ENCODE results near the gene NPL. TPM values are rescaled to one million over a fixed set of nuclear protein-coding genes. Genes with fewer than 3 reads are reported as not detected.

Gene NPL
- total RNA-seq, 4 donors from 2014 or later = 6.6 to 18.9 (median 9.7) TPM

DNA sequence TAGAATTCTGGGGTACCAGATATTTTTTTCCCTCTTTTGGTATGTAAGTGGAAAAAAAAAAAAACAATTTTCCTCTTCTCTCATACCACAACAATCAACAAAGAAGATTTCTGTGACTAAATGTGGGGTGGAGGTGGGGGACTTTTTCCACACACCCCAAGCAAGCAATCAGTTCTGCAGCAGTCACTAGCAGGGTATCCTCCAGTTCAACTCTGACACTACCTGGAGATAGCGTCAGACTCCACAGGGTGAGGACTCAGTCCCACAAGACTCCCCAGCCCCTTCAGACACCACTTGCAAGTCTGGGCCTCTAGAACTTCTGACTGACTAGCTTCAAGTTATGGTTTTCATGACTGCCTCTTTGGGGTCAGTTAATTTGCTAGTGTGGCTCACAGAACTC is 55.8 kb downstream of the NPL start:
- TF ChIP-seq, protein P1, sequence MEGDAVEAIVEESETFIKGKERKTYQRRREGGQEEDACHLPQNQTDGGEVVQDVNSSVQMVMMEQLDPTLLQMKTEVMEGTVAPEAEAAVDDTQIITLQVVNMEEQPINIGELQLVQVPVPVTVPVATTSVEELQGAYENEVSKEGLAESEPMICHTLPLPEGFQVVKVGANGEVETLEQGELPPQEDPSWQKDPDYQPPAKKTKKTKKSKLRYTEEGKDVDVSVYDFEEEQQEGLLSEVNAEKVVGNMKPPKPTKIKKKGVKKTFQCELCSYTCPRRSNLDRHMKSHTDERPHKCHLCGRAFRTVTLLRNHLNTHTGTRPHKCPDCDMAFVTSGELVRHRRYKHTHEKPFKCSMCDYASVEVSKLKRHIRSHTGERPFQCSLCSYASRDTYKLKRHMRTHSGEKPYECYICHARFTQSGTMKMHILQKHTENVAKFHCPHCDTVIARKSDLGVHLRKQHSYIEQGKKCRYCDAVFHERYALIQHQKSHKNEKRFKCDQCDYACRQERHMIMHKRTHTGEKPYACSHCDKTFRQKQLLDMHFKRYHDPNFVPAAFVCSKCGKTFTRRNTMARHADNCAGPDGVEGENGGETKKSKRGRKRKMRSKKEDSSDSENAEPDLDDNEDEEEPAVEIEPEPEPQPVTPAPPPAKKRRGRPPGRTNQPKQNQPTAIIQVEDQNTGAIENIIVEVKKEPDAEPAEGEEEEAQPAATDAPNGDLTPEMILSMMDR (IDR thresholded peaks at IDR 0.05) = no peak
- no peak for TF ChIP-seq POLR2A (IDR thresholded peaks at IDR 0.05)
- H3K4me3 ChIP-seq (ENCODE audit: low read depth, poor library complexity, severe bottlenecking) = no peak overlapping the region
- intact Hi-C loops (cut with DNase I; ENCODE audit: low total_unique reads) = no loop called here
- no peak for DNase-seq (ENCODE audit: low spot score in 2 of 2)
- 96 to 100% methylated on average over 1 of the region's 1 CpG for WGBS, 2 donors

DNA sequence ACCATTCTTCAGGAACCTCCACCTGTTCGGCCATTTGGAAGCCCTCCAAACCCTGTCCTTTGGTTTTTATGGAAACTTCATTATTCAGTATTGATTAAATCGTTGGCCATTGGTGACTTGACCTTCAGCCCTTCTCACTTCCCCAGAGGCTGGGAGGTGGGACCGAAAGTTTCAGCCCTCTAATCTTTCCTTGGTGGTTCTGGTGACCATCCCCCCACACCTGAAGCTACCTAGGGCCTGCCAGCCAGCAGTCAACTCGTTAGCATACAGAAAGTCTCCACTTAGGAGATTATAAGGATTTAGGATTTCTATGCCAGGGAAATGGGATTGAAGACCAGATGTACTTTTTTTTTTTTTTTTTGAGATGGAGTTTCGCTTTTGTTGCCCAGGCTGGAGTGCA is 56.3 kb downstream of the NPL start:
- TF ChIP-seq POLR2A (IDR thresholded peaks at IDR 0.05) = no peak
- TF ChIP-seq, protein P1 (IDR thresholded peaks at IDR 0.05) = no peak
- H3K4me3 ChIP-seq (ENCODE audit: low read depth, poor library complexity, severe bottlenecking) = no peak overlapping the region
- 76 to 84% methylated on average over 5 of the region's 5 CpGs for WGBS, 2 donors
- DNase-seq (ENCODE audit: low spot score in 2 of 2) = no peak
- intact Hi-C loops (cut with DNase I; ENCODE audit: low total_unique reads) = no loop called here

DNA sequence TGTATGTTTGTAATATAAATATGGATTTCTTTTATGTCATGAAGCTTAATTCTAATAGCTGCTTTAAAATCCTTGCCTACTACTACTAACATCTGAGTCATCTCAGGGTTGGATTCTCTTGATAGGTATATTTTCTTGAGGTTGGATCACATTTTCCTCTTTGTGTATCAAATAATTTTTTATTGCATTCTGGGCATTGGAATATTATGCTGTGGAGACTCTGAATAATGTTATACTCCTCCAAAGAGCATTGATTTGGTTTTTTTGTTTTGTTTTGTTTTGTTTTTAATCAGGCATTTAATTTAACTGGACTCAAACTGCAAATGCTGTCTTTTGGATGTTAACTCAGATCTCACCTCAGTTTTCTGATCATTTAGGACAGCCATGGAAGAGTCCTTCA is 57.5 kb downstream of the NPL start:
- DNase-seq (ENCODE audit: low spot score in 2 of 2) = no peak
- intact Hi-C loops (cut with DNase I; ENCODE audit: low total_unique reads) = no loop called here
- H3K4me3 ChIP-seq (ENCODE audit: low read depth, poor library complexity, severe bottlenecking) = no peak overlapping the region
- TF ChIP-seq, protein P1 (IDR thresholded peaks at IDR 0.05) = no peak
- TF ChIP-seq POLR2A (IDR thresholded peaks at IDR 0.05) = no peak

DNA sequence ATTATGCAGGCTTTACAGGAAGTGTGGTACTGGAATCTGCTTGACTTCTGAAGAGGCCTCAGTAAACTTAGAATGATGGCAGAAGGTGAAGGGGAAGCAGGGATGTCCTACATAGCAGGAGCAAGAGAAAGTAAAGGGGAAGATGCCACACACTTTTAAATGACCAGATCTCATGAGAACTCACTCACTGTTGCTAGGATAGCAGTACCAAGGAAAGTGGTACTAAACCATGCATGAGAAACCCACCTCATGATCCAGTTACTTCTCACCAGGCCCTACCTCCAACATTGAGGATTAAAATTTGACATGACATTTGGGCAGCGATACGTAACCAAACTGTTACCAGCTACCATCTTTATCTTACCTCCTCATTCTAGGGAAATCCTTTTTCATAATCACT is 59.2 kb downstream of the NPL start:
- 95 to 98% methylated on average over 2 of the region's 2 CpGs for WGBS, 2 donors
- no peak overlapping the region for H3K4me3 ChIP-seq (ENCODE audit: low read depth, poor library complexity, severe bottlenecking)
- DNase-seq (ENCODE audit: low spot score in 2 of 2) = no peak
- intact Hi-C loops (cut with DNase I; ENCODE audit: low total_unique reads) = no loop called here
- no peak for TF ChIP-seq POLR2A (IDR thresholded peaks at IDR 0.05)
- TF ChIP-seq, protein P1 (IDR thresholded peaks at IDR 0.05) = no peak

DNA sequence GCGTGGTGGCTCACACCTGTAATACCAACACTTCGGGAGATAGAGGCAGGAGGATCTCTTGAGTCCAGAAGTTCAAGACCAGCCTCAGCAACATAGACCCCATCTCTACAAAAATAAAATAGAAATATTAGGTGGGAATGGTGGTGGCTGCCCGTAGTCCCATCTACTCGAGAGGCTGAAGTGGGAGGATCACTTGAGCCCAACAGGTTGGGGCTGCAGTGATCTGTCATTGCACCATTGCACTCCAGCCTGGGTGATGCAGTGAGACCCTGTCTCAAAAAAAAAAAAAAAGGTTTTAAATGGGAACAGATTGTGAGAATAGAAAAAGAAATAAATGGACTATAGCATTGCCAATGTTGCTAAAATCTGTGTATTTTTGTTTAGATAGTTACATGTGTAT is 60.7 kb downstream of the NPL start:
- intact Hi-C loops (cut with DNase I; ENCODE audit: low total_unique reads) = no loop called here
- no peak overlapping the region for H3K4me3 ChIP-seq (ENCODE audit: low read depth, poor library complexity, severe bottlenecking)
- TF ChIP-seq, protein P1 (IDR thresholded peaks at IDR 0.05) = no peak
- TF ChIP-seq POLR2A (IDR thresholded peaks at IDR 0.05) = no peak
- DNase-seq (ENCODE audit: low spot score in 2 of 2) = no peak
- WGBS, 2 donors = 96 to 97% methylated on average over 4 of the region's 4 CpGs

DNA sequence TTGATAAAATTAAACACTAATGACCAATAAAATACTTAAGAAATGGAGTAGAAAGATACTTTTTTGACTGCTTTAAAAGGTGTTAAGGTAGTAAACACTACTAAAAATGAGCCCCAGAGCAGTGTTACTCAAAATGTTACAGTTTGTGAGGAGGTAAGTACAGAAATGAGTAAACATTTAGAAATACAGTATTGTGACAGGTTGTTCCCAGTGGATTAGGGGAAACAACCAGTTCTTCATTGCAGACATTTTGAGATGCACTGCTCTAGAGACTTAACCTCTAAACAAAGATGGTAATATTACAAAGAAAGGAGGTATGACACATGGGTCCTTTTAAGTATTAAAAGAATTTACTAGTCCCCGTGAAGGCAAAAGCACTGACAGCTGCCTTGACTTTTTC is 62.3 kb downstream of the NPL start:
- H3K4me3 ChIP-seq (ENCODE audit: low read depth, poor library complexity, severe bottlenecking) = no peak overlapping the region
- no peak for DNase-seq (ENCODE audit: low spot score in 2 of 2)
- 83 to 100% methylated on average over 1 of the region's 1 CpG for WGBS, 2 donors
- TF ChIP-seq POLR2A (IDR thresholded peaks at IDR 0.05) = no peak
- TF ChIP-seq, protein P1 (IDR thresholded peaks at IDR 0.05) = no peak
- intact Hi-C loops (cut with DNase I; ENCODE audit: low total_unique reads) = no loop called here
